Measurements from ENCODE around the gene ZNF680. TPM values are rescaled to one million over a fixed set of nuclear protein-coding genes. Genes with fewer than 3 reads are reported as not detected.

The ZNF680 gene
- total RNA-seq, 1 experiment from 2014 or later, result 6.0 TPM

GRCh38 chr7:64498270-64498669, 64.6 kb downstream of the ZNF680 start:
- no peak for DNase-seq (ENCODE audit: low read depth, low spot score)
- in situ Hi-C loops (cut with HindIII; ENCODE audit: low pct_unique_long_range_greater_than_20kb, low sequenced_read_pairs), result no loop called here

- in situ Hi-C loops (cut with HindIII; ENCODE audit: low pct_unique_long_range_greater_than_20kb, low sequenced_read_pairs), result no loop called here
- no peak for DNase-seq (ENCODE audit: low read depth, low spot score)
These were observed 67.9 kb downstream of the ZNF680 start for GRCh38 chr7:64494912-64495461.

GRCh38 chr7:64485623-64486022, 77.2 kb downstream of the ZNF680 start:
- in situ Hi-C loops (cut with HindIII; ENCODE audit: low pct_unique_long_range_greater_than_20kb, low sequenced_read_pairs), result no loop called here
- no peak for DNase-seq (ENCODE audit: low read depth, low spot score)

Other genes with a start within 250 kb of the ZNF680 start
- 0.37 and 0.74 TPM in 2 replicates for gene ZNF736, start 249.1 kb downstream of the ZNF680 start, total RNA-seq (2014; rRNA removed; shearing (Covaris generic))
- gene ZNF107, start 103.1 kb upstream of the ZNF680 start, total RNA-seq (2014; rRNA removed; shearing (Covaris generic)), result 4.0 and 4.7 TPM in 2 replicates
- 9.0 and 12.1 TPM in 2 replicates for gene ZNF138, start 231.4 kb upstream of the ZNF680 start, total RNA-seq (2014; rRNA removed; shearing (Covaris generic))

Measured in SK-MEL-5 (cell line).